HL-60 (cell line): ENCODE data around the gene ZNF248.

Experiments used
- DNase-seq, 2 experiments: peaks; one replicate each; pipeline ENCODE4 v3.0.0-alpha.2; 2010 to 2020; ENCODE audit warnings: low read depth in 1 of 2, low spot score in 1 of 2
- H3K27ac ChIP-seq: fragments of 250-450 bp; sonication (Bioruptor Pico); replicated peaks from 2 replicates; pipeline ENCODE4 v1.5.1; 2020; ENCODE audit warnings: mild to moderate bottlenecking, moderate library complexity
- H3K27me3 ChIP-seq: fragments of 250-450 bp; sonication (Bioruptor Pico); 2 replicates; pipeline ENCODE4 v1.5.1; 2021; ENCODE audit warnings: mild to moderate bottlenecking, moderate library complexity; ENCODE audit not compliant: insufficient read depth, poor library complexity, severe bottlenecking
- H3K4me3 ChIP-seq: replicated peaks from 2 replicates; pipeline ENCODE4 v1.5.1; 2011; ENCODE audit warnings: mild to moderate bottlenecking, control low read depth, low read length; ENCODE audit not compliant: insufficient read depth
- CTCF ChIP-seq: IDR thresholded peaks from one replicate; pipeline ENCODE4 v1.5.1; 2011; ENCODE audit warnings: low read length, control low read depth, inconsistent platforms; ENCODE audit not compliant: insufficient read depth
- GABPA ChIP-seq: IDR thresholded peaks from 2 replicates; pipeline ENCODE4 v1.6.1; 2012; ENCODE audit warnings: low read depth
- POLR2AphosphoS5 ChIP-seq: IDR thresholded peaks from 2 replicates; pipeline ENCODE4 v1.6.1; 2012; ENCODE audit warnings: low read depth
- REST ChIP-seq: IDR thresholded peaks from 2 replicates; pipeline ENCODE4 v1.6.1; 2012; ENCODE audit warnings: low read depth; ENCODE audit not compliant: insufficient replicate concordance
- SPI1 ChIP-seq: IDR thresholded peaks from 2 replicates; pipeline ENCODE4 v1.6.1; 2012; ENCODE audit warnings: low read depth, mild to moderate bottlenecking, borderline replicate concordance

ZNF248 gene

GRCh38 chr10:37895674-37896073 is 38.3 kb upstream of the ZNF248 start:
- TF ChIP-seq CTCF (no peak), POLR2AphosphoS5 (no peak), SPI1 (no peak), GABPA (no peak), REST (no peak)
- no peak overlapping the region for H3K27ac ChIP-seq
- no peak overlapping the region for H3K4me3 ChIP-seq
- H3K27me3 ChIP-seq, result no peaks in the 10 kb centered on the region
- no peak for DNase-seq

- H3K27me3 ChIP-seq, result no peaks in the 10 kb centered on the region
- TF ChIP-seq POLR2AphosphoS5, result no peak
- no peak for TF ChIP-seq REST
- no peak for TF ChIP-seq SPI1
- TF ChIP-seq CTCF, result no peak
- TF ChIP-seq GABPA, result no peak
- DNase-seq, result no peak
- H3K4me3 ChIP-seq, result no peak overlapping the region
- no peak overlapping the region for H3K27ac ChIP-seq
These were observed 28.4 kb upstream of the ZNF248 start for GRCh38 chr10:37885850-37886249.

GRCh38 chr10:37872955-37873354 is 15.5 kb upstream of the ZNF248 start:
- DNase-seq, result no peak
- no peak overlapping the region for H3K27ac ChIP-seq
- no peaks in the 10 kb centered on the region for H3K27me3 ChIP-seq
- TF ChIP-seq SPI1, result no peak
- TF ChIP-seq GABPA, result no peak
- TF ChIP-seq REST, result no peak
- no peak for TF ChIP-seq CTCF
- TF ChIP-seq POLR2AphosphoS5, result no peak
- no peak overlapping the region for H3K4me3 ChIP-seq
